B cell (primary cell): ENCODE data around the gene SINHCAF. TPM values are rescaled to one million over a fixed set of nuclear protein-coding genes. Genes with fewer than 3 reads are reported as not detected.

ENCODE experiments used
- ATAC-seq: fragments of 200-7000 bp; cut with Tn5 transposase; one replicate; pipeline ENCODE4 v1.10.0; 2021; ENCODE audit warnings: low read depth, mild to moderate bottlenecking, moderate number of reproducible peaks, moderate library complexity
- CTCF ChIA-PET: fragments of 350-600 bp; sonication (Branson Sonifier 250); formaldehyde crosslinking; loops from one replicate; lab custom pipeline; 2021; ENCODE audit warnings: antibody characterized with exemption, inconsistent platforms; lab: Charles Lee
- POLR2A ChIA-PET: fragments of 350-600 bp; sonication (Branson Sonifier 250); formaldehyde crosslinking; loops from one replicate; lab custom pipeline; 2021; ENCODE audit warnings: antibody characterized with exemption; lab: Charles Lee
- DNase-seq: peaks from one replicate; pipeline ENCODE4 v3.0.0; 2013
- H2AFZ ChIP-seq: 2 replicates; pipeline ENCODE4 v1.6.1; 2012; ENCODE audit warnings: mild to moderate bottlenecking, low read depth, low read length; ENCODE audit not compliant: insufficient read depth, poor library complexity, severe bottlenecking
- H3K27ac ChIP-seq, 2 donors: 1 replicate in 1 of 2; 2 replicates in 1 of 2; pipeline ENCODE4 v1.5.1; 2012 to 2013; ENCODE audit warnings: low read length in 2 of 2, mild to moderate bottlenecking in 2 of 2, moderate library complexity in 1 of 2
- H3K27me3 ChIP-seq, 4 experiments: fragments of 200-600 bp in 1 of 4; sonication (generic) in 1 of 4; replicated peaks in 1 of 4; 1 replicate in 2 of 4; 2 replicates in 2 of 4; pipeline versions ENCODE4 v1.6.1 to v1.7.0; 2013 to 2016; ENCODE audit warnings: low read length in 3 of 4, mild to moderate bottlenecking in 2 of 4, mixed read lengths in 1 of 4, moderate library complexity in 1 of 4; ENCODE audit not compliant: insufficient read depth in 4 of 4, control insufficient read depth in 3 of 4; ENCODE audit errors: control extremely low read depth in 1 of 4
- H3K36me3 ChIP-seq, 2 experiments: replicated peaks in 1 of 2; 1 replicate in 1 of 2; 2 replicates in 1 of 2; pipeline versions ENCODE4 v1.6.1 to v1.7.1; 2013; ENCODE audit warnings: low read length in 1 of 2; ENCODE audit not compliant: insufficient read depth in 2 of 2, control insufficient read depth in 1 of 2; ENCODE audit errors: control extremely low read depth in 1 of 2, extremely low read depth in 1 of 2
- H3K4me1 ChIP-seq, 2 donors: fragments of 200-600 bp in 1 of 2; sonication (generic) in 1 of 2; 1 replicate in 1 of 2; 2 replicates in 1 of 2; pipeline versions ENCODE4 v1.5.1 to v1.6.1; 2013 to 2017; ENCODE audit warnings: low read length in 2 of 2; ENCODE audit not compliant: control insufficient read depth in 2 of 2, insufficient read depth in 2 of 2
- H3K4me2 ChIP-seq: replicated peaks from 2 replicates; pipeline ENCODE3; 2012; ENCODE audit warnings: mild to moderate bottlenecking, low read depth, low read length; ENCODE audit not compliant: poor library complexity, severe bottlenecking
- H3K4me3 ChIP-seq, 5 experiments: fragments of 200-600 bp in 1 of 5; sonication (generic) in 1 of 5; 1 replicate in 3 of 5; 2 replicates in 2 of 5; pipeline versions ENCODE4 v1.5.1 to v1.7.0; 2011 to 2016; ENCODE audit warnings: low read length in 4 of 5, mild to moderate bottlenecking in 4 of 5, low read depth in 2 of 5, control low read depth in 1 of 5, moderate library complexity in 1 of 5; ENCODE audit not compliant: insufficient read depth in 1 of 5; ENCODE audit errors: control extremely low read depth in 1 of 5, extremely low read depth in 1 of 5
- H3K79me2 ChIP-seq: fragments of 200-600 bp; sonication (generic); one replicate; pipeline ENCODE4 v1.6.0; 2016; ENCODE audit warnings: low read length; ENCODE audit not compliant: control insufficient read depth, insufficient read depth
- H3K9ac ChIP-seq: fragments of 200-600 bp; sonication (generic); 2 replicates; pipeline ENCODE4 v1.6.1; 2017; ENCODE audit warnings: mild to moderate bottlenecking, low read length, moderate library complexity
- H3K9me3 ChIP-seq, 3 donors: one replicate each; pipeline versions ENCODE4 v1.6.1 to v1.7.1; 2013; ENCODE audit warnings: low read length in 2 of 3; ENCODE audit not compliant: control insufficient read depth in 2 of 3, insufficient read depth in 1 of 3; ENCODE audit errors: control extremely low read depth in 1 of 3
- H4K20me1 ChIP-seq: 2 replicates; pipeline ENCODE4 v1.6.0; 2012; ENCODE audit warnings: mild to moderate bottlenecking, low read length; ENCODE audit not compliant: insufficient read depth, control insufficient read depth, poor library complexity, severe bottlenecking
- H3K27ac Mint-ChIP-seq: one replicate; pipeline ENCODE4 v1.8.0; 2021; ENCODE audit warnings: mixed read lengths
- H3K27me3 Mint-ChIP-seq: one replicate; pipeline ENCODE4 v1.8.0; 2021; ENCODE audit warnings: mixed read lengths
- H3K4me1 Mint-ChIP-seq: one replicate; pipeline ENCODE4 v1.8.0; 2021; ENCODE audit warnings: mixed read lengths
- H3K4me3 Mint-ChIP-seq: one replicate; pipeline ENCODE4 v1.8.0; 2021; ENCODE audit warnings: mixed read lengths
- H3K9me3 Mint-ChIP-seq: one replicate; pipeline ENCODE4 v1.8.0; 2022; ENCODE audit warnings: mixed read lengths; ENCODE audit not compliant: insufficient read depth
- EZH2 ChIP-seq: IDR thresholded peaks from 2 replicates; pipeline ENCODE4 v1.6.1; 2012; ENCODE audit warnings: borderline replicate concordance, low read depth, mild to moderate bottlenecking, moderate library complexity, low read length; ENCODE audit not compliant: insufficient read depth, poor library complexity, severe bottlenecking
- WGBS: methylation state at CpG from one replicate; pipeline ENCODE4 v1.1.5; 2013; ENCODE audit warnings: missing lambda C conversion rate; ENCODE audit not compliant: insufficient coverage; 5-methylcytosine and 5-hydroxymethylcytosine counted together
- intact Hi-C: fragments of 100-400 bp; cut with micrococcal nuclease; formaldehyde crosslinking; loops from one replicate; pipeline ENCODE4 v1.10.0; 2022
- polyA plus RNA-seq: library from polyadenylated mRNA; depleted of rRNA; stranded (reverse); fragments of >200 nt; gene quantifications from 2 replicates; pipeline ENCODE4 v1.2.3, GENCODE V29; 2012
- total RNA-seq, 2 donors: library from RNA; stranded (reverse); fragments of 120-200 nt in 1 of 2; gene quantifications; 1 replicate in 1 of 2; 2 replicates in 1 of 2; pipeline versions ENCODE4 v1.2.3 to v1.2.4, GENCODE V29; 2013 to 2022
- TF ChIP-seq, protein P1 (sequence below): fragments of 200-600 bp; IDR thresholded peaks from one replicate; pipeline ENCODE4 v1.8.0; 2022; ENCODE audit warnings: antibody characterized with exemption, mild to moderate bottlenecking

The SINHCAF gene
- total and polyA plus RNA-seq, 2 donors (not counting 1 experiment from before 2014, with no cell fraction given): 43.5 to 129 TPM

DNA sequence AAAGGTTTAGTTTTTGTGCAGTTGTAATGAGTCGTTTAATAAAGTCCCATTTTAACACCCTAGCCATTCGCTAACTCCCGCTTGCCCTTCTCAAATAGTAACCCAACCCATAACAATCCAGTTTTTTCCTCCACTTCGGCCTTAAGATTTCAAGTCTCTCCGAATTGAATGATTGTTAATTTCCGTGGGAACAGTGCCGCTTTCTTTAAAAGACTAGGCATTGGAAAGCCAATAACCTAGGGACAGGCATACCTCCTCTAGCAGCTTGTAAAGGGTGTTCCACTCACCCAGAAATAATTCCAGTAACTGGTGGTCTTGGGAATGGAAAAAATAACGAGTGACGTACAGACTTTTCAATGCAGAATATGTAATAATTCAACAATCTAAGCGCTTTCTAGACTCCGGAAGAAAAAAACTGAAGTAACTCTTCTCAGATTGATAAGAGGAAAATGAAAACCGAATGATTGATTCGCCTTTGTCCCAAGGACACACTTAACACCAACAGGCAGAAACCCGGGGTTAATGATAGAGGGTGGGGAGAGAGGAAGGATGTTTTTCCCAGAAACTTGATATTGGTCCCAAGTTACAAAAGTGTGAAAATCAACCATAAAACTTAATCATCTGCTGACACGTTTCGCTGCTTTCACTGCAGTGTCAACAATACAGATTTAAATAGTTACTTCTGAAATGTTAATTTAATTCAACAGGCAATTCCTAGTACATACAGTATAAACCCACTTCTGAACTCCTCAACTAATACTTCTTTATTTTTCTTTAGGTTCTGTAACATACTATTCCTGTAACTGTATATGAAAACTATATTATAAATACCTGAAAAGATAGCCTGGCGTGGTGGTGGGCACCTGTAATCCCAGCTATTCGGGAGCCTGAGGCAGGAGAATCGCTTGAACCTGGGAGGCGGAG is 1.0 kb upstream of the SINHCAF start:
- 87% methylated on average over 7 of the region's 20 CpGs for WGBS

More for the DNA sequence above, 1.0 kb upstream of the SINHCAF start:
- ChIA-PET CTCF (interaction anchor here (0.6 to 2.3 kb wide), 3 partner anchors 10 to 335 kb away, joined by 3 to 8 read pairs (median 3); no protein-coding TSS in a partner anchor), POLR2A (interaction anchor here (0.6 to 0.7 kb wide), 6 partner anchors 11 to 1072 kb away, joined by 3 to 7 read pairs (median 4); partner anchors contain the start of gene FGD4)
- no peak for ATAC-seq
- H3K36me3 ChIP-seq: no peaks in the 10 kb centered on the region
- peak overlapping the region; percentile 74 for H3K27ac Mint-ChIP-seq
- H3K27me3 Mint-ChIP-seq: no peaks in the 10 kb centered on the region
- no peaks in the 10 kb centered on the region for H3K27me3 ChIP-seq
- H3K79me2 ChIP-seq: peaks cover 39% of the 10 kb centered on the region
- H3K9me3 ChIP-seq: no peaks in the 10 kb centered on the region
- DNase-seq: no peak
- peaks cover 21 to 35% of the 10 kb centered on the region in 2 donors for H3K4me1 ChIP-seq
- peak overlapping the region; percentile 96 for H3K9ac ChIP-seq
- no peaks in the 10 kb centered on the region for H4K20me1 ChIP-seq
- peak overlapping the region; percentile 40 to 96 (median 93) for H3K4me3 ChIP-seq
- H3K27ac ChIP-seq: peak overlapping the region; percentile 77 to 97
- peak overlapping the region; percentile 93 for H3K4me2 ChIP-seq
- peak overlapping the region; percentile 98 for H3K4me3 Mint-ChIP-seq
- H3K9me3 Mint-ChIP-seq: no peaks in the 10 kb centered on the region
- TF ChIP-seq, protein P1, sequence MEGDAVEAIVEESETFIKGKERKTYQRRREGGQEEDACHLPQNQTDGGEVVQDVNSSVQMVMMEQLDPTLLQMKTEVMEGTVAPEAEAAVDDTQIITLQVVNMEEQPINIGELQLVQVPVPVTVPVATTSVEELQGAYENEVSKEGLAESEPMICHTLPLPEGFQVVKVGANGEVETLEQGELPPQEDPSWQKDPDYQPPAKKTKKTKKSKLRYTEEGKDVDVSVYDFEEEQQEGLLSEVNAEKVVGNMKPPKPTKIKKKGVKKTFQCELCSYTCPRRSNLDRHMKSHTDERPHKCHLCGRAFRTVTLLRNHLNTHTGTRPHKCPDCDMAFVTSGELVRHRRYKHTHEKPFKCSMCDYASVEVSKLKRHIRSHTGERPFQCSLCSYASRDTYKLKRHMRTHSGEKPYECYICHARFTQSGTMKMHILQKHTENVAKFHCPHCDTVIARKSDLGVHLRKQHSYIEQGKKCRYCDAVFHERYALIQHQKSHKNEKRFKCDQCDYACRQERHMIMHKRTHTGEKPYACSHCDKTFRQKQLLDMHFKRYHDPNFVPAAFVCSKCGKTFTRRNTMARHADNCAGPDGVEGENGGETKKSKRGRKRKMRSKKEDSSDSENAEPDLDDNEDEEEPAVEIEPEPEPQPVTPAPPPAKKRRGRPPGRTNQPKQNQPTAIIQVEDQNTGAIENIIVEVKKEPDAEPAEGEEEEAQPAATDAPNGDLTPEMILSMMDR: no peak
- TF ChIP-seq EZH2: no peak
- peaks cover 33% of the 10 kb centered on the region for H3K4me1 Mint-ChIP-seq
- intact Hi-C loops: loop anchor here (1.0 to 10.0 kb wide), 8 partner anchors 36 to 1352 kb away; partner anchors contain the start of genes AMN1, CAPRIN2, DDX11 and DNM1L
- H2AFZ ChIP-seq: peak overlapping the region; percentile 84
